GM12878 (cell line): Measurements from ENCODE around the gene AP5Z1. TPM values are rescaled to one million over a fixed set of nuclear protein-coding genes. Genes with fewer than 3 reads are reported as not detected.

Source experiments
- ATAC-seq: fragments of 200-7000 bp; cut with Tn5 transposase; 3 replicates; pipeline ENCODE4 v1.9.1; 2020; ENCODE audit warnings: mild to moderate bottlenecking, moderate library complexity
- BruUV-seq: library from RNA; stranded (reverse); fragments of 400-500 nt; replicated peaks from 2 replicates; lab custom pipeline; 2021; lab: Mats Ljungman, UMichigan
- CTCF ChIA-PET: fragments of 300-600 bp; sonication (Branson Sonifier 250); formaldehyde crosslinking; extraction: SDS; loops from one replicate; lab custom pipeline; 2021; ENCODE audit warnings: inconsistent platforms; lab: Yijun Ruan, JAX
- POLR2A ChIA-PET: fragments of 350-600 bp; formaldehyde crosslinking; extraction: SDS; loops from one replicate; lab custom pipeline; 2021; ENCODE audit warnings: inconsistent platforms; lab: Charles Lee
- RAD21 ChIA-PET: fragments of 300-600 bp; sonication (Branson Sonifier 250); formaldehyde crosslinking; loops from one replicate; lab custom pipeline; 2023; ENCODE audit warnings: antibody characterized with exemption; ENCODE audit not compliant: unreplicated experiment; lab: Charles Lee
- SMC1A ChIA-PET: fragments of 300-600 bp; sonication (Branson Sonifier 250); formaldehyde crosslinking; loops from one replicate; lab custom pipeline; 2023; ENCODE audit not compliant: unreplicated experiment, uncharacterized antibody; lab: Charles Lee
- DNase-seq: peaks from one replicate; pipeline ENCODE4 v3.0.0-alpha.2; 2011; ENCODE audit warnings: low read depth, low spot score
- FAIRE-seq: peaks from 3 replicates; lab custom pipeline; 2011; peaks lifted over from hg19 to GRCh38; lab: Jason Lieb, UNC
- H2AFZ ChIP-seq: 2 replicates; pipeline ENCODE4 v1.6.0; 2011; ENCODE audit warnings: low read depth, low read length, control low read depth; ENCODE audit not compliant: control insufficient read depth
- H3K27ac ChIP-seq: 2 replicates; pipeline ENCODE4 v1.5.1; 2011; ENCODE audit warnings: control low read depth; ENCODE audit not compliant: control insufficient read depth, insufficient read depth
- H3K27me3 ChIP-seq, 2 experiments: replicated peaks in 1 of 2; 2 replicates each; pipeline versions ENCODE4 v1.6.0 to v1.6.1; 2011; ENCODE audit warnings: low read length in 1 of 2; ENCODE audit not compliant: control insufficient read depth in 2 of 2, insufficient read depth in 2 of 2
- H3K36me3 ChIP-seq, 2 experiments: 2 replicates each; pipeline ENCODE4 v1.5.1; 2011; ENCODE audit warnings: low read length in 1 of 2; ENCODE audit not compliant: control insufficient read depth in 2 of 2, insufficient read depth in 2 of 2
- H3K4me1 ChIP-seq: 2 replicates; pipeline ENCODE4 v1.6.1; 2011; ENCODE audit warnings: mild to moderate bottlenecking, low read length, moderate library complexity, mixed read lengths; ENCODE audit not compliant: control insufficient read depth, insufficient read depth
- H3K4me2 ChIP-seq: 2 replicates; pipeline ENCODE4 v1.6.0; 2011; ENCODE audit warnings: control low read depth; ENCODE audit not compliant: control insufficient read depth, insufficient read depth
- H3K4me3 ChIP-seq: fragments of 200-600 bp; sonication (generic); 2 replicates; pipeline ENCODE4 v1.5.1; 2016
- H3K79me2 ChIP-seq: 2 replicates; pipeline ENCODE4 v1.6.0; 2011; ENCODE audit warnings: low read length; ENCODE audit not compliant: control insufficient read depth, insufficient read depth
- H3K9ac ChIP-seq: 2 replicates; pipeline ENCODE4 v1.8.0; 2011; ENCODE audit warnings: low read length, control low read depth, mixed read lengths; ENCODE audit not compliant: control insufficient read depth, insufficient read depth
- H3K9me3 ChIP-seq: replicated peaks from 3 replicates; pipeline ENCODE4 v1.5.1; 2011; ENCODE audit warnings: mild to moderate bottlenecking, low read length; ENCODE audit not compliant: control insufficient read depth, insufficient read depth
- H4K20me1 ChIP-seq: 2 replicates; pipeline ENCODE4 v1.6.0; 2011; ENCODE audit not compliant: control insufficient read depth, insufficient read depth
- BCL11A ChIP-seq: IDR thresholded peaks from 2 replicates; pipeline ENCODE4 v1.6.1; 2011; ENCODE audit warnings: low read depth, low read length
- CUX1 ChIP-seq: IDR thresholded peaks from 2 replicates; pipeline ENCODE4 v1.6.1; 2012; ENCODE audit warnings: improper control_type of control experiment, low read depth, low read length; ENCODE audit not compliant: insufficient replicate concordance
- FOXM1 ChIP-seq: IDR thresholded peaks from 2 replicates; pipeline ENCODE4 v1.6.1; 2012; ENCODE audit warnings: low read depth, mild to moderate bottlenecking, inconsistent platforms, low read length, moderate library complexity
- GATAD2B ChIP-seq: fragments of 450-650 bp; conservative IDR thresholded peaks from 2 replicates; pipeline ENCODE4 v1.6.1; 2017; ENCODE audit warnings: low read depth, mild to moderate bottlenecking, moderate library complexity
- MEF2A ChIP-seq: IDR thresholded peaks from 2 replicates; pipeline ENCODE4 v1.6.1; 2011; ENCODE audit warnings: low read depth, mild to moderate bottlenecking, low read length, moderate library complexity; ENCODE audit not compliant: insufficient read depth
- NFXL1 ChIP-seq: fragments of 450-650 bp; IDR thresholded peaks from 2 replicates; pipeline ENCODE4 v1.6.1; 2017; ENCODE audit warnings: antibody characterized with exemption, mild to moderate bottlenecking, borderline replicate concordance
- POLR2AphosphoS2 ChIP-seq: IDR thresholded peaks from 2 replicates; pipeline ENCODE4 v1.6.1; 2011; ENCODE audit warnings: low read depth, mild to moderate bottlenecking, low read length, improper control_type of control experiment, moderate library complexity
- RCOR1 ChIP-seq: conservative IDR thresholded peaks from 2 replicates; pipeline ENCODE4 v1.6.1; 2012; ENCODE audit warnings: low read depth, low read length, improper control_type of control experiment
- REST ChIP-seq: IDR thresholded peaks from 2 replicates; pipeline ENCODE4 v1.6.1; 2012; ENCODE audit warnings: mild to moderate bottlenecking, low read depth, low read length
- ZNF687 ChIP-seq: fragments of 450-650 bp; IDR thresholded peaks from 2 replicates; pipeline ENCODE4 v1.6.1; 2017; ENCODE audit warnings: mild to moderate bottlenecking, moderate library complexity
- WGBS: methylation state at CpG from one replicate; pipeline ENCODE4 v1.1.6; 2016; ENCODE audit warnings: low lambda C conversion rate; ENCODE audit not compliant: insufficient replicate concordance, insufficient coverage; ENCODE audit errors: missing lambda C conversion rate; 5-methylcytosine and 5-hydroxymethylcytosine counted together
- in situ Hi-C: fragments of 300-500 bp; cut with MboI; formaldehyde crosslinking; loops from 9 replicates; pipeline ENCODE4 v1.14.3; 2018; ENCODE audit warnings: mixed read lengths
- intact Hi-C: fragments of 100-400 bp; cut with micrococcal nuclease; formaldehyde crosslinking; loops from one replicate; pipeline ENCODE4 v1.14.2; 2022; ENCODE audit not compliant: unreplicated experiment
- polyA plus RNA-seq, 11 experiments: library from polyadenylated mRNA; depleted of rRNA in 4 of 11; unstranded in 6 of 11; stranded (reverse) in 5 of 11; fragments of >200 nt; fragmentation: Nextera tagmentation in 4 of 11; fragmentation: Illumina TruSeq in 1 of 11; extraction: Ambion mirVana in 4 of 11; extraction: Trizol in 1 of 11; gene quantifications; 1 replicate in 1 of 11; 2 replicates in 10 of 11; pipeline versions ENCODE4 v1.2.1 to v1.2.3, GENCODE V29; 2011 to 2016; ENCODE audit warnings: inconsistent platforms in 2 of 11, missing spikeins in 2 of 11, low read depth in 1 of 11
- total RNA-seq, 4 experiments: library from RNA; depleted of rRNA in 3 of 4; stranded (reverse); fragments of >200 nt in 3 of 4; fragmentation: Illumina TruSeq in 1 of 4; extraction: Trizol in 1 of 4; gene quantifications; 2 replicates each; pipeline versions ENCODE4 v1.2.1 to v1.2.3, GENCODE V29; 2013 to 2021

The AP5Z1 gene
- total and polyA plus RNA-seq, 10 of the 15 experiments (the other 5 are each of a cell fraction or from before 2014, with no cell fraction given), result 0.37 to 43.4 (median 19.4) TPM

GRCh38 chr7:4729266-4729665 is 46.2 kb upstream of the AP5Z1 start (continued):
- no peak for TF ChIP-seq ZNF687
- no peak for TF ChIP-seq REST
- TF ChIP-seq GATAD2B, result no peak

- Histone ChIP-seq H3K4me2 (no peak overlapping the region), H3K27ac (no peak overlapping the region), H3K9ac (no peak overlapping the region), H3K36me3 (peaks cover 3% of the 10 kb centered on the region in 2 experiments; a peak in 3 of 4 replicates), H2AFZ (no peak overlapping the region), H3K79me2 (peaks cover 5% of the 10 kb centered on the region), H3K4me1 (peaks cover 7% of the 10 kb centered on the region; the same call in 1 of the 2 replicates), H4K20me1 (no peaks in the 10 kb centered on the region), H3K4me3 (no peak overlapping the region), H3K27me3 (no peaks in the 10 kb centered on the region), H3K9me3 (no peaks in the 10 kb centered on the region)
- ChIA-PET CTCF (no interaction called here), POLR2A (no interaction called here), RAD21 (no interaction called here), SMC1A (no interaction called here)
- intact Hi-C loops, result no loop called here
- ATAC-seq, result no peak
- BruUV-seq, result no TSS peak
- WGBS, result 96% methylated on average over 19 of the region's 19 CpGs
- in situ Hi-C loops, result no loop called here
- FAIRE-seq, result no peak
- DNase-seq, result no peak
- no peak for TF ChIP-seq CUX1
- TF ChIP-seq FOXM1, result no peak
- no peak for TF ChIP-seq MEF2A
- no peak for TF ChIP-seq NFXL1
- no peak for TF ChIP-seq RCOR1
- TF ChIP-seq BCL11A, result no peak
- TF ChIP-seq POLR2AphosphoS2, result no peak
Observed at GRCh38 chr7:4730276-4730675, 45.1 kb upstream of the AP5Z1 start.
